K562 (cell line): ENCODE results near the gene MDM1. TPM values are rescaled to one million over a fixed set of nuclear protein-coding genes. Genes with fewer than 3 reads are reported as not detected.

ENCODE experiments used
- BHLHE40 ChIP-seq: IDR thresholded peaks from 2 replicates; pipeline ENCODE4 v1.6.1; 2011; ENCODE audit warnings: low read length, improper control_type of control experiment
- BRF1 ChIP-seq: IDR thresholded peaks from 3 replicates; pipeline ENCODE4 v1.6.1; 2011; ENCODE audit warnings: borderline replicate concordance, mild to moderate bottlenecking; ENCODE audit not compliant: insufficient read length; ENCODE audit errors: extremely low read depth
- CBX3 ChIP-seq, 2 experiments: IDR thresholded peaks; 1 replicate in 1 of 2; 2 replicates in 1 of 2; pipeline ENCODE4 v1.6.1; 2012; ENCODE audit warnings: inconsistent platforms in 2 of 2, low read length in 2 of 2, borderline replicate concordance in 1 of 2, control low read depth in 1 of 2
- CC2D1A ChIP-seq: fragments of 450-650 bp; IDR thresholded peaks from 2 replicates; pipeline ENCODE4 v1.6.1; 2017; ENCODE audit warnings: mild to moderate bottlenecking
- FOXP1 ChIP-seq: sonication (generic); formaldehyde crosslinking; IDR thresholded peaks from 2 replicates; pipeline ENCODE4 v1.8.0; 2022; ENCODE audit warnings: mild to moderate bottlenecking, missing genetic modification reagents
- HDGF ChIP-seq: fragments of 450-650 bp; IDR thresholded peaks from 2 replicates; pipeline ENCODE4 v1.6.1; 2016
- MCM2 ChIP-seq: fragments of 450-650 bp; IDR thresholded peaks from 2 replicates; pipeline ENCODE4 v1.6.1; 2017; ENCODE audit warnings: low read depth, mild to moderate bottlenecking
- NELFE ChIP-seq: IDR thresholded peaks from 2 replicates; pipeline ENCODE4 v1.6.1; 2011; ENCODE audit warnings: mild to moderate bottlenecking; ENCODE audit not compliant: insufficient read depth, insufficient read length
- PHF21A ChIP-seq: fragments of 450-650 bp; IDR thresholded peaks from 2 replicates; pipeline ENCODE4 v1.6.1; 2017; ENCODE audit warnings: low read depth, borderline replicate concordance
- RBM22 ChIP-seq: fragments of 200-400 bp; formaldehyde crosslinking; IDR thresholded peaks from 2 replicates; pipeline ENCODE4 v1.6.1; 2018; ENCODE audit warnings: low read length, low read depth; ENCODE audit not compliant: poor library complexity, severe bottlenecking
- SMAD3 ChIP-seq: fragments of 450-650 bp; formaldehyde crosslinking; conservative IDR thresholded peaks from 2 replicates; pipeline ENCODE4 v1.4.0; 2020; ENCODE audit warnings: mild to moderate bottlenecking
- YY1 ChIP-seq, 3 experiments: IDR thresholded peaks; 2 replicates each; pipeline ENCODE4 v1.6.1; 2011; ENCODE audit warnings: low read length in 2 of 3, mild to moderate bottlenecking in 2 of 3, moderate library complexity in 2 of 3, borderline replicate concordance in 1 of 3, control low read depth in 1 of 3, low read depth in 1 of 3; ENCODE audit not compliant: insufficient read depth in 3 of 3, insufficient replicate concordance in 2 of 3, control insufficient read depth in 1 of 3, insufficient read length in 1 of 3; ENCODE audit errors: extremely low read depth in 1 of 3
- ZNF224 ChIP-seq: sonication (generic); formaldehyde crosslinking; IDR thresholded peaks from 2 replicates; pipeline ENCODE4 v1.8.0; 2022; ENCODE audit warnings: mild to moderate bottlenecking, missing genetic modification reagents
- ZNF274 ChIP-seq: IDR thresholded peaks from 2 replicates; pipeline ENCODE4 v1.6.1; 2011; ENCODE audit warnings: low read depth, mild to moderate bottlenecking, low read length, moderate library complexity, borderline replicate concordance
- ZNF354B ChIP-seq: fragments of 250-450 bp; sonication (Bioruptor Pico); IDR thresholded peaks from 2 replicates; pipeline ENCODE4 v1.4.0; 2020
- ZNF77 ChIP-seq: fragments of 250-450 bp; sonication (Bioruptor Pico); IDR thresholded peaks from 2 replicates; pipeline ENCODE4 v1.5.0; 2020
- ZNF830 ChIP-seq: fragments of 250-450 bp; sonication (Bioruptor Pico); IDR thresholded peaks from 2 replicates; pipeline ENCODE4 v1.5.0; 2021; ENCODE audit warnings: mild to moderate bottlenecking
- ZSCAN29 ChIP-seq: fragments of 450-650 bp; IDR thresholded peaks from 2 replicates; pipeline ENCODE4 v1.6.1; 2017
- polyA plus RNA-seq, 8 experiments: library from polyadenylated mRNA; depleted of rRNA in 4 of 8; stranded (reverse) in 5 of 8; unstranded in 3 of 8; fragments of >200 nt; fragmentation: Nextera tagmentation in 2 of 8; fragmentation: Illumina TruSeq in 1 of 8; extraction: Ambion mirVana in 2 of 8; extraction: Trizol in 1 of 8; gene quantifications; 2 replicates each; pipeline versions ENCODE4 v1.2.1 to v1.2.3, GENCODE V29; 2011 to 2014; ENCODE audit warnings: inconsistent platforms in 1 of 8, missing spikeins in 1 of 8
- total RNA-seq, 7 experiments: library from RNA; depleted of rRNA in 6 of 7; stranded (reverse); fragments of >200 nt in 6 of 7; fragmentation: Illumina TruSeq in 2 of 7; extraction: Trizol in 2 of 7; gene quantifications; 2 replicates each; pipeline versions ENCODE4 v1.2.1 to v1.2.3, GENCODE V29; 2011 to 2021; ENCODE audit warnings: low replicate concordance in 1 of 7
- TF ChIP-seq, protein P1 (sequence below): sonication (generic); formaldehyde crosslinking; IDR thresholded peaks from 2 replicates; pipeline ENCODE4 v1.8.0; 2022; ENCODE audit warnings: mild to moderate bottlenecking, missing genetic modification reagents
- TF ChIP-seq, protein P2 (sequence below): fragments of 200-800 bp; sonication (Bioruptor generic); IDR thresholded peaks from 2 replicates; pipeline ENCODE4 v1.6.1; 2016; ENCODE audit warnings: missing genetic modification characterization, missing compliant biosample characterization

The MDM1 gene
- total and polyA plus RNA-seq, 9 of the 15 experiments (the other 6 are each of a cell fraction or from before 2014, with no cell fraction given), result 7.5 to 16.8 (median 13.1) TPM

DNA sequence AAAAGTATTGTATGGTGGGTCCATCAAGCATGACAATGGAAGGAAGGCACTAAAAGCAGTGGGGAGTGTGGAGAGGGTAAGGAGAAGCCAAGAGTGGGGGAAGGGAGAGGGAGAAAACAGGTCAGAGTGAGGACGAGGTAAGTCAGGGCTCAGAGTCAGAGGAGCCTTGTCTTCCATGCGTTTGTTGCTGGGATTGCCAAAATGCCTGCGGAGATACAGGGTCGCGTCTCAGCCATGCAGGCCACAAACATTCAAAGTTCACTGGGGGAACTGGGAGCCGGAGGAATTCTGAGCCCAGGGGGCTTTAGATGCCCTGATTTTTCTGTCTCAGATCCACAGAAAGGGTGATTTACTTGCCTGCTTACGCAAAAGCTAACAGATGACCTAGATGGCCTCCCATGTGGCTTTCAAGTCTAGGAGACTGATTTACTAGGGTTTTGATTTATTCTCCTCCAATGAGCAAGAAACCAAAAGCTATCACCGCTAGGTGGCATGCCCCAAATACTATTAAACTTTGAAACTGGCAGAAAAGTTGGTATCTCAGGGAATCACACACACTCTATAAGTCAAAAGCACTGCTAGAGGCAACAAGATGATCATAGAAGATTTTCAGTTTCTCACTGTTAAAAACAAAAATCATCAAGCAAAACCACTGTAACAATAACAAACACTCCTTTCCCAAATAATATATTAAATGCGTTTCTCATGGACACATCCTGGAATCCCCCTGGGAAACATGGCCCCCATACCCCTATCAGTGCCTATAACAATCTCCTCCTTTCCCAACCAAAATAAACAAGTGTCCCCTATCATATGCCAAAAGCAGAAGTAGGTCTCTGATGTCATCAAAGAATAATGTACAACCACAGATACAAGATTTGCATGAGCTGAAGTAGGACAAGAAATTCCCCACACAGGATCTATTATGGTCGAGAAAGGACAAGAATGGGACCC, 26.6 kb upstream of the MDM1 start (continued):
- TF ChIP-seq ZNF830 (CRISPR knock-in tag) (no peak), CC2D1A (no peak), ZNF77 (CRISPR knock-in tag) (no peak), YY1 (IDR thresholded peaks at IDR 0.05; ENCODE audit: borderline replicate concordance in 1 of 3, control insufficient read depth in 1 of 3, extremely low read depth in 1 of 3, insufficient read depth in 3 of 3, insufficient read length in 1 of 3, insufficient replicate concordance in 2 of 3, low read depth in 1 of 3, low read length in 2 of 3) (no peak), BRF1 (no peak), FOXP1 (CRISPR knock-in tag) (no peak), ZNF274 (no peak), RBM22 (no peak), NELFE (no peak), ZSCAN29 (no peak), SMAD3 (CRISPR knock-in tag) (0 out of 2 replicates have a peak, but pooled peaks have one; percentile 33), ZNF224 (CRISPR knock-in tag) (no peak), BHLHE40 (no peak), CBX3 (IDR thresholded peaks at IDR 0.05; ENCODE audit: borderline replicate concordance in 1 of 2, low read length in 2 of 2) (no peak), ZNF354B (no peak), HDGF (no peak), PHF21A (peak; percentile 95; the same call in 1 of the 2 replicates), MCM2 (no peak)
- TF ChIP-seq, protein P1, sequence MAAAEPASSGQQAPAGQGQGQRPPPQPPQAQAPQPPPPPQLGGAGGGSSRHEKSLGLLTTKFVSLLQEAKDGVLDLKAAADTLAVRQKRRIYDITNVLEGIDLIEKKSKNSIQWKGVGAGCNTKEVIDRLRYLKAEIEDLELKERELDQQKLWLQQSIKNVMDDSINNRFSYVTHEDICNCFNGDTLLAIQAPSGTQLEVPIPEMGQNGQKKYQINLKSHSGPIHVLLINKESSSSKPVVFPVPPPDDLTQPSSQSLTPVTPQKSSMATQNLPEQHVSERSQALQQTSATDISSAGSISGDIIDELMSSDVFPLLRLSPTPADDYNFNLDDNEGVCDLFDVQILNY, result no peak
- TF ChIP-seq, protein P2, sequence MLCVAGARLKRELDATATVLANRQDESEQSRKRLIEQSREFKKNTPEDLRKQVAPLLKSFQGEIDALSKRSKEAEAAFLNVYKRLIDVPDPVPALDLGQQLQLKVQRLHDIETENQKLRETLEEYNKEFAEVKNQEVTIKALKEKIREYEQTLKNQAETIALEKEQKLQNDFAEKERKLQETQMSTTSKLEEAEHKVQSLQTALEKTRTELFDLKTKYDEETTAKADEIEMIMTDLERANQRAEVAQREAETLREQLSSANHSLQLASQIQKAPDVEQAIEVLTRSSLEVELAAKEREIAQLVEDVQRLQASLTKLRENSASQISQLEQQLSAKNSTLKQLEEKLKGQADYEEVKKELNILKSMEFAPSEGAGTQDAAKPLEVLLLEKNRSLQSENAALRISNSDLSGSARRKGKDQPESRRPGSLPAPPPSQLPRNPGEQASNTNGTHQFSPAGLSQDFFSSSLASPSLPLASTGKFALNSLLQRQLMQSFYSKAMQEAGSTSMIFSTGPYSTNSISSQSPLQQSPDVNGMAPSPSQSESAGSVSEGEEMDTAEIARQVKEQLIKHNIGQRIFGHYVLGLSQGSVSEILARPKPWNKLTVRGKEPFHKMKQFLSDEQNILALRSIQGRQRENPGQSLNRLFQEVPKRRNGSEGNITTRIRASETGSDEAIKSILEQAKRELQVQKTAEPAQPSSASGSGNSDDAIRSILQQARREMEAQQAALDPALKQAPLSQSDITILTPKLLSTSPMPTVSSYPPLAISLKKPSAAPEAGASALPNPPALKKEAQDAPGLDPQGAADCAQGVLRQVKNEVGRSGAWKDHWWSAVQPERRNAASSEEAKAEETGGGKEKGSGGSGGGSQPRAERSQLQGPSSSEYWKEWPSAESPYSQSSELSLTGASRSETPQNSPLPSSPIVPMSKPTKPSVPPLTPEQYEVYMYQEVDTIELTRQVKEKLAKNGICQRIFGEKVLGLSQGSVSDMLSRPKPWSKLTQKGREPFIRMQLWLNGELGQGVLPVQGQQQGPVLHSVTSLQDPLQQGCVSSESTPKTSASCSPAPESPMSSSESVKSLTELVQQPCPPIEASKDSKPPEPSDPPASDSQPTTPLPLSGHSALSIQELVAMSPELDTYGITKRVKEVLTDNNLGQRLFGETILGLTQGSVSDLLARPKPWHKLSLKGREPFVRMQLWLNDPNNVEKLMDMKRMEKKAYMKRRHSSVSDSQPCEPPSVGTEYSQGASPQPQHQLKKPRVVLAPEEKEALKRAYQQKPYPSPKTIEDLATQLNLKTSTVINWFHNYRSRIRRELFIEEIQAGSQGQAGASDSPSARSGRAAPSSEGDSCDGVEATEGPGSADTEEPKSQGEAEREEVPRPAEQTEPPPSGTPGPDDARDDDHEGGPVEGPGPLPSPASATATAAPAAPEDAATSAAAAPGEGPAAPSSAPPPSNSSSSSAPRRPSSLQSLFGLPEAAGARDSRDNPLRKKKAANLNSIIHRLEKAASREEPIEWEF (CRISPR knock-in tag), result 0 out of 2 replicates have a peak, but pooled peaks have one; percentile 39
